Activated naive CD8-positive, alpha-beta T cell treated with anti-CD3 and anti-CD28 coated beads, Interleukin-2, amount 50 U/mL, for 24 hours (primary cell): ENCODE data around the gene MAPK6.
"Not testable (repeated sequence)": the region's sequence is repeated elsewhere in the genome, so short reads cannot be mapped to it uniquely, and the experiment has no call there.

Experiments used
- ATAC-seq: fragments of 150-1000 bp; cut with Tn5 transposase; one replicate; pipeline ENCODE4 v1.10.0; 2021
- DNase-seq: peaks from one replicate; pipeline ENCODE4 v3.0.0; 2021
- H3K27ac Mint-ChIP-seq: one replicate; pipeline ENCODE4 v1.8.0; 2021; ENCODE audit warnings: mild to moderate bottlenecking, mixed read lengths
- H3K27me3 Mint-ChIP-seq: one replicate; pipeline ENCODE4 v1.8.0; 2021; ENCODE audit warnings: mixed read lengths
- H3K36me3 Mint-ChIP-seq: one replicate; pipeline ENCODE4 v1.8.0; 2021; ENCODE audit warnings: low read depth, mixed read lengths
- H3K4me1 Mint-ChIP-seq: one replicate; pipeline ENCODE4 v1.8.0; 2021; ENCODE audit warnings: mixed read lengths
- H3K4me3 Mint-ChIP-seq: one replicate; pipeline ENCODE4 v1.8.0; 2021; ENCODE audit warnings: mild to moderate bottlenecking, moderate library complexity, mixed read lengths
- H3K9me3 Mint-ChIP-seq: one replicate; pipeline ENCODE4 v1.8.0; 2021; ENCODE audit warnings: mixed read lengths

MAPK6 gene

DNA sequence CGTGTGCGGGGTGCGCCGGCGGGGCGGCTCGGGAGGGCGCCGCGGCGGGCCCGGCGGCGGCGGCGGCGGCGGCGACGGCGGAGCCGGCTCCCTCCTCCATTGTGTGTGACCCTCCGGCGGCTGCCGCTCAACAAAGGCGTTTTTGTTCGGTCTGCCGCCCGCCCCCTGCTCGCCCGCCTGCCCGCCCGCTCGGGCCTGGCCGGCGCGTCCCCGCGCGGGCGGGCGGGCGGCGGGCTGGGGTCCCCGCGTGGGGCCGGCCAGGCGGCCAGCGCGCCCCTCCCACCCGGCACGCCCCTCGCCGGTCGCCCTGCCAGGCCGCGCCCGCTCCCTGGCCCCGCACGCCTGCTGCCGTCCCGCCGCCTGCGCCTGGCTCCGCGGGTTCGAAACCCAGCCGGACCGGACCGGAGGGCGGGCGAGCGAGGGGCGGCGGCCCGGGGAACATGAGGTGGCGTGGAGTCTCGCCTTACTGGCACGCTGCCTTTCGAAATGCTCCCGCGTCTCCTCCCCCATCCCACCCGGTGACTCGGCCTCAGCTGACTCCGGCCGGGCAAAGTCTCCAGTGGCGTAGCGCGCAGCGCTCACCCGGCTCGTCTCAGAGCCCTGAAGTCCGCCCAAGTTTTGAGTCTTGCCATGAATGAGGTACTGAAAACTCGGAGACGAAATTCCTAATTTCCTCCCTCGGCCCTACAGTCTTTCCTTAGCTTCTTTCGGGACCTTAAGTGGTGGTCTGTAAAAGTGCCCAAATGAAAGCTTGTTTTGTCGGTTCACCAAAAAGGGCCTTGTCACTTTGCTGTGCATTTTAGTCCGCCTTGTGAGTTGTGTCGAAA, 588 bp downstream of the MAPK6 start:
- H3K4me1 Mint-ChIP-seq = peaks cover 43% of the 10 kb centered on the region
- H3K4me3 Mint-ChIP-seq = peak overlapping the region; percentile 91
- DNase-seq = peak; percentile 72
- peaks cover 2% of the 10 kb centered on the region for H3K27me3 Mint-ChIP-seq
- ATAC-seq = peak; percentile 67
- peak overlapping the region; percentile 93 for H3K27ac Mint-ChIP-seq
- no peaks in the 10 kb centered on the region for H3K9me3 Mint-ChIP-seq
- peaks cover 2% of the 10 kb centered on the region for H3K36me3 Mint-ChIP-seq

DNA sequence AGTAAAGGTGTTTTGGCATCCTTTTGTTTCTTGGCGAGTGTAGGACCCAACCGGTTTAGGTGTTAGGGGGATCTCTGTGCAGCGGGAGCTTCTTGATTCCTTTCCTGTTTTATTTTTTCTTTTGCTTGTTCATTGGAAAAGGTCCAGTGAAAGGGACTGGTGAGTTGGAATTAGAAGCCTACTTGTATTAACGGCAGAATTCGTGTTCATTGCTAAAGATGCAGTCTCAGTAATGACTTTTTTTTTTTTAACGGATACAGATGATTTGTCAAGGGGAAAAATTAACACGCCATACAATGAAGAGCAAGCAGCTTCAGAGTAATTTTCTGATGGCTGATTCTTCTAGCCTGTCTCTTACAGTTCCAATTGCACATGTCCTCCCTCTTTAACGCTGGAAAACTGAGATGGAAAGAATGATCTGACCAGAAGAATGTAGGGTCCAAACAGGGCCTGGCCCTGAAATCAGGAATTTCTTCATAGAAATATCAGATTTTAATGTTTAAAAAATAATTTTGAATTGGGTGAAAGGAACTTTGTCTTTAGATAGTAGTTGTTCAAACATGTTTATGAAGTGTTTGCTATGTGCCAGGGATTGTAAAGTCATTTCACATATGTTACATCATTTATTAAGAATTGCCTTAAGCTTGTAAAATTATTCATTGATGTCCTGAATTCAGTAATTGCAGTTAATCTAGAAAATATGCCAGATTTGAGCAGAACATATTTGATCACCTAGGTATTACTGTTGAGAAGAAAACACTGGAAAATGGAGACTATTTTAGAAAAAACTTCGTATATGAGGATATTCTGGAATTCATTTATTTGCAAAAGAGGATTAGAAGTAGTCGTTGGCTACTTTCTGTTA, 1.4 kb downstream of the MAPK6 start:
- Mint-ChIP-seq H3K27me3 (peaks cover 2% of the 10 kb centered on the region), H3K9me3 (no peaks in the 10 kb centered on the region), H3K27ac (peak overlapping the region; percentile 89), H3K4me1 (peaks cover 41% of the 10 kb centered on the region), H3K36me3 (peaks cover 2% of the 10 kb centered on the region), H3K4me3 (peak overlapping the region; percentile 91)
- ATAC-seq = no peak
- DNase-seq = no peak

DNA sequence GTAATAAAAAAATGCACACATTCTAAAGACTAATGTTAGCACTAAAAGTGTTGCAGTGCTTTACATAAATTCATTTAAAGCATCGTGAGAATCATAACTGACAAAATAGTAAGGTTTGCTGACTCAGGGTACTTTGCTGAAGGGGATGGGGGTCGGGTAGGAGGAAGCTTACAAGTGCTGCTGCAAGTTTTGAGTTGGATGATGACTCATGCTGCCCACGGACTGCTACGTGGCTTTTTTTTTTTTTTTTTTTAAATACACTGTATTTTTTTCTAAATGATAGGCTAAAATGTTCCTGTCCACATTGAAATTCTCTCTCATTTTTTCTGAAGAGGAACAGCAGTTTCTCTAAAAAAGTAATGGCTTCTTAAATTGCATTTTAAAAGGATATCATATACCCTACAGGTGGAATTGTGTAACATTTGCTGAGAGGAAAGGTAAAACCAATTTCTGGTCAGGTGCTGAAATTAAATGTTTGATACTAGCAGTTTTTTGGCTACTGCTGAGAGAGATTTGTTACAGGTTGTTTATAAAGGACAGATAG, 2.2 kb downstream of the MAPK6 start:
- H3K4me1 Mint-ChIP-seq = peaks cover 43% of the 10 kb centered on the region
- ATAC-seq (peak; percentile 45), DNase-seq (peak; percentile 65)

DNA sequence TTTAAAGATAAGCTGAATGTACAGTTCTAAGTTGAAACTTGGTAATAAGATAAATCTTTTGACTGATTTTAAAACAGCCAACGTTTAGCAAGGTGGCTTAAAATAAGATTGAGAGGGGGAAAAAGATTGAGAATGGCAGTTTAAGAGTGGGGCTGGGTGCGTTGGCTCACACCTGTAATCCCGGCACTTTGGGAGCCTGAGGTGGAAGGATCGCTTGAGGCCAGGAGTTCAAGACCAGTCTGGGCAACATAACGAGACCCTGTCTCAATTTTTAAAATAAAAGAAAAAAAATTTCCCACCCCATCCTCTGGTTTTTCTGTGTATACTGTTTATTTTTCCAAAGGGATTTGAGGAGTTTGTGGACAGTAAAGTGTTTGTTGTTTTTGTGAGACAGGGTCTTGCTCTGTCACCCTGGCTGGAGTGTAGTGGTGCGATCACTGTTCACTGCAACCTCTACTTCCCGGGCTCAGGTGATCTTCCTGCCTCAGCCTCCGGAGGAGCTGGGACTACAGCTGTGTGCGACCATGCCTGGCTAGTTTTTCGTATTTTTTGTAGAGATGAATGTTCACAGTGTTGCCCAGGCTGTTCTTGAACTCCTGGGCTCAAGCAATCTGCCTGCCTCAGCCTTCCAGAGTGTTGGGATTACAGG, 3.0 kb downstream of the MAPK6 start:
- DNase-seq (no peak), ATAC-seq (no peak)
- Mint-ChIP-seq H3K27ac (no peak overlapping the region), H3K4me3 (peak overlapping the region; percentile 34), H3K9me3 (no peaks in the 10 kb centered on the region), H3K27me3 (peaks cover 2% of the 10 kb centered on the region), H3K4me1 (peaks cover 47% of the 10 kb centered on the region), H3K36me3 (peaks cover 2% of the 10 kb centered on the region)

More for the DNA sequence above, 2.2 kb downstream of the MAPK6 start:
- Mint-ChIP-seq H3K27ac (peak overlapping the region; percentile 89), H3K4me3 (peak overlapping the region; percentile 91), H3K9me3 (no peaks in the 10 kb centered on the region), H3K27me3 (peaks cover 2% of the 10 kb centered on the region), H3K36me3 (peaks cover 2% of the 10 kb centered on the region)

DNA sequence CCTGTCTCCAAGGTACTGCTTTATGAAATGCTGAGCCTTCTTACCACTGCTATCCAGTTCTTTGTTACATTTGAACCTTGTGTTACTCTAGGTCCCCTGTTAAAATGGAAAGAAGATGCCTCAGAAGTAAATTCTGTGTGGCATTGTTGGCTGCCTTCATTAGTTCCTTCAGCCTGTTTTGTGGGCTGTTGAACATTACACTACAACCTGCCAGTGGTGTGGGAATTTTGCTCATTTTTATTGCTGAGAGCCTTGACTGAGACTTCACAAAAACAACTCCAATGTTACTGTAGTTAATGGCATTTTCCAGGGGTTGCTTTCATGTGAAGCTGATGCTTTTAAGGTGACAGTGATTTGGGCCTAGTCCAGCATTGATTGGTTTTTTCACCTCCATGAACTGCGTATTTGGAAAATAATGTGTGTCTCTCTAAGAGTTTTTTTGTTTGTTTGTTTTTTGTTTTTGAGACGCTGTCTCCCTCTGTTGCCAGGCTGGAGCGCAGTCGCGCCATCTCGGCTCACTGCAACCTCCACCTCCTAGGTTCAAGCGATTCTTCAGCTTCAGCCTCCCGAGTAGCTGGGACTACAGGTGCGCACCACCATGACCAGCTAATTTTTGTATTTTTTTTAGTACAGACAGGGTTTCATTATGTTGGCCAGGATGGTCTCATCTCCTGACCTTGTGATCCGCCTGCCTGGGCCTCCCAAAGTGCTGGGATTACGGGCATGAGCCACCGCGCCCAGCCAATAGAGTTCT, 4.3 kb downstream of the MAPK6 start:
- no peak overlapping the region for H3K4me3 Mint-ChIP-seq
- ATAC-seq (no peak), DNase-seq (no peak)
- no peaks in the 10 kb centered on the region for H3K27me3 Mint-ChIP-seq
- no peak overlapping the region for H3K27ac Mint-ChIP-seq
- peaks cover 6% of the 10 kb centered on the region for H3K36me3 Mint-ChIP-seq
- no peaks in the 10 kb centered on the region for H3K9me3 Mint-ChIP-seq
- H3K4me1 Mint-ChIP-seq = peaks cover 43% of the 10 kb centered on the region

DNA sequence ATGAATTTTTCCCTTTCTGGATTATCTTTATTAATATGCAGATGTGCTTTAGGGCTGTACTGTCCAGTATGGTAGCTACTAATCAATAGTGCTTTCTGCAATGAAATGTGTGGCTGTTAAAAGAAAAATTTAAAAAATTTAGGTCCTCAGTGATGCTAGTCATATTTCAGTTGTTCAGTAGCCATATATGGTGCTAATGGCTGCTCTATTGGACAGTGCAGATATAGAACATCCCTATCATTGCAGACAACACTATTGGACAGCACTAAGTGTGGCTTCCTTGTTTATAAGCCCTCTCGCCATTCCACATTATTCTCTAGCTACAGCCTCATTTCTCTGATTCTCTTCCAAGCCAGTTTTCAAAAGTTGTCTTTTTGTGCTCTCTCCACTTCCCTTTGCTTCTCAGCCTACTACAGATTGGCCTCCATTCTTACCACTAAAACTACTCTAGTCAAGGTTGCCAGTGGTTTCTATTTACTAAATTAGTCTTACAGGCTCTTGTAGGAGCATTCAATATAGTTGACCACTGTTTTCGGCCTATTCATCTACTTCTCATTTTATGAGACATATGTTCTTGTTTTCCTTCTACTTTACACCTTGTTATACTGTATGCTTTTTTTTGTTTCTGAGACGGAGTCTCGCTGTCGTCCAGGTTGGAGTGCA, 9.5 kb downstream of the MAPK6 start:
- Mint-ChIP-seq H3K36me3 (peaks cover 27% of the 10 kb centered on the region), H3K27ac (no peak overlapping the region), H3K9me3 (peaks cover 6% of the 10 kb centered on the region), H3K4me3 (no peak overlapping the region), H3K4me1 (peaks cover 31% of the 10 kb centered on the region), H3K27me3 (no peaks in the 10 kb centered on the region)
- ATAC-seq = no peak
- DNase-seq = no peak

DNA sequence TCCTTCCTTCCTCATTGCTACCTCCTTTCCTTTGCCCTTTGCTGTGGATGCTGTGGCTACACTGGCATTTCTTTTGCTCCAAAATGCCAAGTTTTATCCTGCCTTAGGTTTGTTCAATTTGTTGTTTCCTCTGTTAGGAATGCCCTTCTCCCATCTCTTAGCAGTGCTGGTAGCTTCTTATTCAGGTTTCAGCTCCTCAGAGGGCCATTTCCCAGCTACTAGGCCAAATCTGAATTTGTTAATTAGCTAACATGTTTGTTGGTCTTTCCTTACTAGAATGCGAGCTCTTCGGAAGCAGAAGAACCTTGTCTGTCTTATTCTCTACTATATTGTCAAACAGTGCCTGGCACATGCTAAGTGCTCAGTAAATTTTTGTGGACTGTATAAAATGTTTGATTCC, 11.0 kb downstream of the MAPK6 start:
- DNase-seq (no peak), ATAC-seq (no peak)
- Mint-ChIP-seq H3K9me3 (peaks cover 15% of the 10 kb centered on the region), H3K27me3 (no peaks in the 10 kb centered on the region), H3K4me3 (no peak overlapping the region), H3K4me1 (peaks cover 30% of the 10 kb centered on the region), H3K27ac (no peak overlapping the region), H3K36me3 (peaks cover 41% of the 10 kb centered on the region)

DNA sequence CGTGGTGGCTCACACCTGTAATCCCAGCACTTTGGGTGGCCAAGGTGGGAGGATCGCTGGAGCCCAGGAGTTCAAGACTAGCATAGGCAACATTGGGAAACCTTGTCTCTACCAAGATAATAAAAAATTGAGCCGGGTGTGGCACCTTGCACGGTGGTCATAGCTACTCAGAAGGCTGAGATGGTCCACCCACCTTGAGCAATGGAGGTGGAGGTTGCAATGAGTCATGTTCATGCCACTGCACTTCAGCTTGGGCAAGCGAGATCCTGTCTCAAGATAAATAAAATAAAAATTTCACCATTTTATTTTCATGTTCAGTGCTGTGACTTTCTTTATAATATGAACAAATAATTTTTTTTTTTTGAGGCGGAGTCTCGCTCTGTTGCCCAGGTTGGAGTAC, 12.5 kb downstream of the MAPK6 start:
- Mint-ChIP-seq H3K4me1 (peaks cover 26% of the 10 kb centered on the region), H3K4me3 (no peak overlapping the region), H3K9me3 (peaks cover 15% of the 10 kb centered on the region), H3K27ac (no peak overlapping the region), H3K27me3 (no peaks in the 10 kb centered on the region), H3K36me3 (peaks cover 42% of the 10 kb centered on the region)
- no peak for DNase-seq
- ATAC-seq = peak; percentile 65

DNA sequence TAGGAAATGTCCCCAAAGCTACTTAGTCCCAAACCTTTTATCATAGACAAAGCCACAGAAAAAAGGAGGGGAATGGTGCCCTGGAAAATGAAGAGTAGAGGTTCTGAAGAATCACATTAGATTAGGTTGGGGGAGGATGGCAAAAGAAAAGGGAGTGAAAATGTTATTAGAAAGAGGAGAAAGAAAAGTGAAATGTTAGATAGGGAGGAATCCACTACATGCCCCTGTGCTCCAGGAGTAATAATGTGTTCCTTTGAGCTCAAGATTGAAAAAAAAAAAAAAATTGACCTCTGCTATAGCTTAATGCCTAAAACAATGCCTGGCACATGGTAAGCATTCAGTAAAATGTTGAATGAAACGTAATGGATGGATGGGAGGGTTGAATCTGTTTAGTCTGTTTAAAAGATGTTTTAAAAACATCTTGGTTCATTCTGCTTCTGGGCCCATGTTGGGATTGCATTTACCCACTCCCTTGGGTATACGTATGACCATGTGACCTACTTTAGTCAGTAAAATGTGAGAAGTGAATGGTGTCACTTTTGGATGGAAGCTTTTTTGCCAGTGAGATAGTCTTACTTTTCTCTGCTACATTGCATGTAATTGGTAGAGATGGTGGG, 19.0 kb downstream of the MAPK6 start:
- H3K27me3 Mint-ChIP-seq = no peaks in the 10 kb centered on the region
- H3K36me3 Mint-ChIP-seq = peaks cover 25% of the 10 kb centered on the region
- peaks cover 35% of the 10 kb centered on the region for H3K4me1 Mint-ChIP-seq
- H3K9me3 Mint-ChIP-seq = peaks cover 14% of the 10 kb centered on the region
- no peak overlapping the region for H3K4me3 Mint-ChIP-seq
- DNase-seq (no peak), ATAC-seq (no peak)
- H3K27ac Mint-ChIP-seq = no peak overlapping the region

DNA sequence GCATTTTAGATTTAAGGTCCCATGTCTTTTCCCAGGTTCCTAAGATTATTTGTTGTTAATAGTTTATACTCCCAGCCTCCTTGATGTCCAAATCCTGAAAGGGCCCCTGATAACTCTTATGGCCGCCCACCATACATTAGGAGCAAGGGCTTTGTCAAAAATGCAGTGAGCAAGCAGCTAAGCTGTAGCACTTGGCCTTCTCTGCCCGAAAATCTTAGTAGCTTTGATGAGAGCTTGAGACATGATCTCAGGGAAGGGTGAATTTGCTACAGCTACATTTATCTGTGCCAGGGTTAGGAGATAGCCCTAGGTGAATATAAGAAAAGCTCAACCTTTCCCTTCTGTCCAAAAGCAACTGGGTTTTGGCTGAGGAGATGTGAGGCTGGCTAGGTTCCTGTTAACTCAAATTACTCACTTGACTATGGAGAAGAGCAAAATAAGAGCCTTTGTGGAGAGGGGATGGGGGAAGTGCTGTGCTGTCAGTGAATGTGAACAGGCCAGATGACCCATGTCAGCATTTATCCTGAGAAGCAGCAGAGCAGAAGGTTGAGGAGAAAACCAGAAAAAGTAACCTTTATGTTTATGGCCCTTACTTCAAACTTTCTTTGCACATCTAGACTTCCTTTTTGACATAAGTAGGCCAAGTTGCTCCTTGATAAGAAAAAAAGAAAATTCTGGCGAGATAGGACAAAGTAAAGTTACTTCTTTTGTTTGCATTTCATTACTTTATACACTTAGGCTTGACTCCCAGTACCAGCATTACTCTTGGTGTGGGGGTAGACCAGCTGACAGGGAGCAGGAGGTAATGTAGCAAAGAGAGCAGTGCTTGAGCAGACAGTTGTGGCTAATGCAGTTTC, 21.1 kb downstream of the MAPK6 start:
- H3K27me3 Mint-ChIP-seq = no peaks in the 10 kb centered on the region
- DNase-seq (no peak), ATAC-seq (no peak)
- peaks cover 6% of the 10 kb centered on the region for H3K36me3 Mint-ChIP-seq
- peak overlapping the region; percentile 0 for H3K27ac Mint-ChIP-seq
- H3K4me3 Mint-ChIP-seq = no peak overlapping the region
- H3K9me3 Mint-ChIP-seq = no peaks in the 10 kb centered on the region
- H3K4me1 Mint-ChIP-seq = peaks cover 42% of the 10 kb centered on the region

DNA sequence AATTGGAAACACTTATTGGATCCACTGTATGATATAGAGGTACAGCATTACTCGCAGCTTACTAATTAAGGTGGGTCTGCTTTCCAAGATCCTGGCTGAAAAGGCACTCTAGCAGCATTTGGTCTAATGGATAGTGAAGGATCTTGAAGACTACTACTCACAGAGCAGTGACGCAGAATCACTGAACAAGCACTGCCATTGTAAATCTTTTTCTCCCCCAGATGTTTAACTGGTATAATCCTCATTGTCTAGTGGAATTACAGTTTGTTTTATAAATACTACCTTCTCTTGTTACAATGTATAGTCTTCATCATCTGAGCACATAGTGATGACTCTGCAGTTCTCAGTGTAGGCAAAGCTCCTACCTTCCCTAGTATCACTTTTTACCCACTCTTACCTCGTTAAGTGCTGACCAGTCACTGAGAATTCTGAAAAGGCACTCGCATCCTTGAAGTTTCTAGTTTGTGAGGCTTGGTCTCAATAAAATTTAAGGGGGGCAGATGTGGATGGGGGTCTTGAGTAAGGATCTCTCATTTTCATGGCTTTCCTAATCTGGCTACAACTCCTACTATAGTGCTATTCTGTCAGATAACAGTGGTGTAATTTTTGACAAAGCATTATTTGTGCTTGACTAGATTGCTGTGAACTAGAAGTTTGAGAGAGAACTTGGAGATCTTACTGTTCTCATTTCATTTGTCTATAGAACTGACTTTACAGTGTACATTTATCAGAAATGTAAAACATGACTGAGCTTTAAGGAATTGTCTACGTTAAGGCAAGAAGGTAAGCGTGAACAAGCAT, 23.2 kb downstream of the MAPK6 start:
- no peaks in the 10 kb centered on the region for H3K27me3 Mint-ChIP-seq
- peaks cover 58% of the 10 kb centered on the region for H3K4me1 Mint-ChIP-seq
- no peak for DNase-seq
- no peak for ATAC-seq
- no peak overlapping the region for H3K27ac Mint-ChIP-seq
- peaks cover 16% of the 10 kb centered on the region for H3K36me3 Mint-ChIP-seq
- no peak overlapping the region for H3K4me3 Mint-ChIP-seq
- no peaks in the 10 kb centered on the region for H3K9me3 Mint-ChIP-seq

DNA sequence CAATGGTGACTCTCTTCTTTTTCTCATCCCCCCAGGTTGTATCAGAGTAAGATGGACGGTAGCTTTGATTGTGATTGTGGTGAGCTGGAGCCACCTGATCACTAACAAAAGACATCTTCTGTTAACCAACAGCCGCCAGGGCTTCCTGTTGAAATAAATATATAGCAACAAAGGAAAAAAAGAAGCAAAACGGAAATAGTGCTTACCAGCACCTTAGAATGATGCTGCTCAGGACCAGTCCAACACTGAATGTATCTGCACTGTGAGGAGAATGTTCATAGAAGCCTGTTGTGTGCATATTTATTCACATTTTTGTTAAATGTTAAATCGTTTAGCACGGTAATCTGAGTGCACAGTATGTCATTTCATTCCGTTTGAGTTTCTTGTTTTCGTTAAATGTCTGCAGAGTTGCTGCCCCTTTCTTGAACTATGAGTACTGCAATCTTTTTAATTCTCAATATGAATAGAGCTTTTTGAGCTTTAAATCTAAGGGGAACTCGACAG, 26.8 kb downstream of the MAPK6 start:
- peaks cover 32% of the 10 kb centered on the region for H3K36me3 Mint-ChIP-seq
- not testable (repeated sequence) for DNase-seq
- H3K4me1 Mint-ChIP-seq = peaks cover 37% of the 10 kb centered on the region

More for the DNA sequence above, 26.8 kb downstream of the MAPK6 start:
- H3K27ac Mint-ChIP-seq = peak overlapping the region; percentile 78
- peak overlapping the region; percentile 30 for H3K4me3 Mint-ChIP-seq
- peak; percentile 43 for ATAC-seq
- H3K27me3 Mint-ChIP-seq, H3K9me3 Mint-ChIP-seq: not testable (repeated sequence)
